NB4 (cell line): Measurements from ENCODE around the gene NDUFAF3.

ENCODE experiments used
- TF ChIP-seq, protein P1 (sequence below): IDR thresholded peaks from one replicate; pipeline ENCODE4 v1.5.1; 2012; ENCODE audit warnings: low read depth, low read length
- TF ChIP-seq, protein P2 (sequence below): IDR thresholded peaks from 2 replicates; pipeline ENCODE4 v1.6.1; 2011; ENCODE audit warnings: low read depth, low read length

DNA sequence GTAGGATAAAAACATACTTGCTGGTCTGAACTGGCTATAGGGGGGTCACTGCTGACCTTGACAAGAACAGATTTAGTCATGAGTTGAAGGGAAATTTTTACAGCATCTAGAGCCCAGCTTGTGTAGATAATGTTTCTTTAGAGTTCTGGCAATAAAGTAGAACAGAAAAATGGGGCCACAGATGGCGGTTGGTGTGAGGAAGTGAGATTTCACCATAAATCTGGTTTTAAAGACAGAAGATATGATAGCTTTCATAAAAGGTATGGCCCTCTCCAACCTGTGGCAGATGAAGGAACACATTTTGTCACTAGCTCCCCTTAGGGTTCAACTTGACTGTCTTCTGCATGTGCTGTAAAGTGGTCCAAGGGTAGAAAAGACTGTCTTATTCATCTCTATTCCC lies 31.6 kb downstream of the NDUFAF3 start:
- TF ChIP-seq, protein P1, sequence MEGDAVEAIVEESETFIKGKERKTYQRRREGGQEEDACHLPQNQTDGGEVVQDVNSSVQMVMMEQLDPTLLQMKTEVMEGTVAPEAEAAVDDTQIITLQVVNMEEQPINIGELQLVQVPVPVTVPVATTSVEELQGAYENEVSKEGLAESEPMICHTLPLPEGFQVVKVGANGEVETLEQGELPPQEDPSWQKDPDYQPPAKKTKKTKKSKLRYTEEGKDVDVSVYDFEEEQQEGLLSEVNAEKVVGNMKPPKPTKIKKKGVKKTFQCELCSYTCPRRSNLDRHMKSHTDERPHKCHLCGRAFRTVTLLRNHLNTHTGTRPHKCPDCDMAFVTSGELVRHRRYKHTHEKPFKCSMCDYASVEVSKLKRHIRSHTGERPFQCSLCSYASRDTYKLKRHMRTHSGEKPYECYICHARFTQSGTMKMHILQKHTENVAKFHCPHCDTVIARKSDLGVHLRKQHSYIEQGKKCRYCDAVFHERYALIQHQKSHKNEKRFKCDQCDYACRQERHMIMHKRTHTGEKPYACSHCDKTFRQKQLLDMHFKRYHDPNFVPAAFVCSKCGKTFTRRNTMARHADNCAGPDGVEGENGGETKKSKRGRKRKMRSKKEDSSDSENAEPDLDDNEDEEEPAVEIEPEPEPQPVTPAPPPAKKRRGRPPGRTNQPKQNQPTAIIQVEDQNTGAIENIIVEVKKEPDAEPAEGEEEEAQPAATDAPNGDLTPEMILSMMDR = no peak
- TF ChIP-seq, protein P2, sequence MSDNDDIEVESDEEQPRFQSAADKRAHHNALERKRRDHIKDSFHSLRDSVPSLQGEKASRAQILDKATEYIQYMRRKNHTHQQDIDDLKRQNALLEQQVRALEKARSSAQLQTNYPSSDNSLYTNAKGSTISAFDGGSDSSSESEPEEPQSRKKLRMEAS = no peak
